GM18873 (cell line): Measurements from ENCODE around the gene MRPS15.

Source experiments
- ATAC-seq: cut with Tn5 transposase; IDR thresholded peaks from one replicate; pipeline ENCODE4 v1.9.1; 2021; ENCODE audit warnings: mild to moderate bottlenecking, moderate library complexity, moderate number of reproducible peaks; ENCODE audit not compliant: unreplicated experiment, low FRiP score

Gene MRPS15

GRCh38 chr1:36432616-36433015, 31.6 kb downstream of the MRPS15 start:
- ATAC-seq = no peak

- no peak for ATAC-seq
Measured at GRCh38 chr1:36425791-36426190, 38.4 kb downstream of the MRPS15 start.

DNA sequence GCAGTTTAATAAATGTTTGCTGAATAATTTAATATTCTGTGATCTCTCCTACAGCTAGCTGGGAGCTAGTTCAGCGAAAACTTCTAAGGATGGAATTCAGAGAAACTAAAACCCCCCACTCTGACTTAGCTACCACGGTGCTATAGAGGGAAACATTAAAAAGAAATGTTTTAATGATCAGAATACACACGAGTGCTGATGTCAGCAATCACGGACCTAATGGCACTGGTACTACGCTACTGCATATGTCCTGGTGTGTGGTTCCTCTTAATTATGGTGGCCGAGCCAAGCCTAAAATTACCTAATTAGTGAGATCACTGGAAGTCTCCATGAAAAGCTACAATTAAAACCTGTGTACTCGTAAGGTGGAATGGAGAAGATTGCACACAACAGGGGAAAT, 42.5 kb downstream of the MRPS15 start:
- ATAC-seq = no peak

DNA sequence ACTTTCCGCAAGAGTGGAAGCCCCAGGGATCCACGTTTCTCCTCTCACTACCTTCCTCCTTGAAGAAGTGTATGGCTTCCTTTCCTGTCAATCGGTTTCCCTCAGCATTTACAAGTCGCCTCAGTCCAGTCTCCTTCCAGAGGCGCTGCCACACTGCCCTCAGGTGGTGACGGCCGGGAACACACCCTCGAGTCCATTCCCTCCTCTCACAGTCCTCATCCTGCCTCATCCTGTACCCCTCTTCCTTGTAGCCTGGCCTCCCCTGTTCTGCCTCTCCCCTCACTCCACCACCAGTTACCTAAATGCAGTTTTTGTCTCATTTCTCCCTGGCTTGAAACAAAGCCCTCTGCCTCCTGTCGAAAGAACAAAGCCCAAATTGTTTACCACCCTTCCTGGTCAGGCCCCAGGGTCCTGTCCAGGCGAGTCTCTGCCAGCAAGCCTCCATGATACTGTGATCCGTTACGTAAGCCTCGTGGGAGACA, 43.3 kb downstream of the MRPS15 start:
- no peak for ATAC-seq

DNA sequence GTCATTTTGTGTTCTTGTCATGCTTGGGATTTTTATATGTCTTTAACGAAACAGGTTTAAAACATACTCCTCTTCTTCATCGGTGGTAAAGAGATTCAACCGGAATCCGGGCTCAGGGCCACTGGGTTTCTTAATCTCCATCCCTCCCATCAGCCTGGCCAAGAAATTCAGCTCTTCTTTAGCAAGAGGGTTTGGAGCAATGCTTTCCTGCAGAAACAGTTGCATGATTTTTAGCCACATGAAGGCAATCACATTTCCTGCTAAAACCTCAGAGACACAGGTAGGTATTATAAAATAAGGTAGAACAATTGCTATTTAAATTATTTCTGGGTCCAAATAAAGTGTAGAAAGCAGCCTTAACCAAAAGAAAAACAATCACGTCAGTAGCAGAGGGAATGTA, 43.8 kb downstream of the MRPS15 start:
- no peak for ATAC-seq

- no peak for ATAC-seq
Measured at GRCh38 chr1:36419569-36419968, 44.6 kb downstream of the MRPS15 start.

DNA sequence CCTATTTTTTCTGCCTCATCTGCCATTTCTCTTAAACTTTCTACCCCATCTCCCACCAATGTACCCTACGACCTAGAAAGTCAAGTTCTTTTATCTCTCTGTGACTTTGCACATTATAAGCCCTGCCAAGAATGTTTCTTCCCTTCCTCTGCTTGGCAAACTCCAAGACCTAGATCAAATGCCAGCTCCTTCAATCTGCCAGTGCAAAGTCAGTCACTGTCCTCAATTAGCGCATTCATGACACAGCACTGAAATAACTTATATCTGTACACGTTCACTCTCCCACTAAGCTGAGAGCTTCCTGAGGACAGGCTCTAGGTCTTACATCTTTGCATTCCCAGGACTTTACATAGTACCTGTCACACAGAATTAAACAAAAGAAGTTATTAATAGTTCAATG, 45.0 kb downstream of the MRPS15 start:
- no peak for ATAC-seq

DNA sequence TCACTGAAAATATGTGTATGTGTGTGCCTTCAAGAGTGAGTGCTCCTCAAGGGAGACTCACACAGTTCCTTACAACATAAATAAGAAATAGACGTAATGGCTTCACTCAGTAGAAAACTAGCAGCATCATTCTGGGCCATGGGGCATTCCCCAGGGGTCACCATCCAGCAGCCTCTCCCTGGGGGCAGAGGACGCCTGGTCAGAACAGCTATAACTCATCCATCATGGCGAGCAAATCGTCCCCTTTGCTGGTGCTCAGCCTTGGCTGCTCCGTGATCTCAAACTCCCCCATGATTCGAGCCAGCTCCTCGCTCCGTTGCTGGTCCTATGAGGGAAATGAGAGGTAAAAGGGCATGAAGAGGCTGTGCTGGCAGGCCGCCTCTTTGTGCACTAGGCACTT, 46.3 kb downstream of the MRPS15 start:
- ATAC-seq = no peak

DNA sequence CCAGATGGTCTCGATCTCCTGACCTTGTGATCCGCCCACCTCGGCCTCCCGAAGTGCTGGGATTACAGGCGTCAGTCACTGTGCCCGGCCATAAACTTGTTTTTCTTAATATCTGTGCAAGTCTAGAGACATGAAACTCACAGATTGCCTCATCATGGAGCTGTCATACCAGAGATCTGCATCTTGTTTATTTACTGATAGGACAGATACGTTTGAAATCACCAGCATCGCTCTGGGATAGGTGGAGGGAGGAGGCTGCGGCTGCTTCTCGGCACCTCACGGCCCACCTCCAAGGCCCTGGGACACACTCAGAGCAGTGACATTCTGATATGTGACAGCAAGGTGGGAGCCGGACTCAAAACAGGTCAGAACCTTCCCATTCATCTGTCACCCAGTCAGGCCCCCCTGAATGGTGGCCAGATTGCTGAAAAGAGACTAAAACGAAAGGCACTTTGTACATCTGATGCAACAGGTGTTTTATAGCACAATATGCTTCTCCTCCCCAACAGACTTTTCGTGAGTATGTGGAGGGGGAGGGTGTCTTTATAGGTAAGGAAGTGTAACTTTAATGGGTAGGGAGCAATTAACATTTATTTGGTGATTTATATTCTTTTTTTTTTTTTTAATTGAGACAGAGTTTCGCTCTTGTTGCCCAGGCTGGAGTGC, 48.4 kb downstream of the MRPS15 start:
- ATAC-seq = no peak

- no peak for ATAC-seq
Measured at GRCh38 chr1:36414384-36414783, 49.8 kb downstream of the MRPS15 start.

- ATAC-seq = no peak
Measured at GRCh38 chr1:36411674-36412648, 52.2 kb downstream of the MRPS15 start.

DNA sequence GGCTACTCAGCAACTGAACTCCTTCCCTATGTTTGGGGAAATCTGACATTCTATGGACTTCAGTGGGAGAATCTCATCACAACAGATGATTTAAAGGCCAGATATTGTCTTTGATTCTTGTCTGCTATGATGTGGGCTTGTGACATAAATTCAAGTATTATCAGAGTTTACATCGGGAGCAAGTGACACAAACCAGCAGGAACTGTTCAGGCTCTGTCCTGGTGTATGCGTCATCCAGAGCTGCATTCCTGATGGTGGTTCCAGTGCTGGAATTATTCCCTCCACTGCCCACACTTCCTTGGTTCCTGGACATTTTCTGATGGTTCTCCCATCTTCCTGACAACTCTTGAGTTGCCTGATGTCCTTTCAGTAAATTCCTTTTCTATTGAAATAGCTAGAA, 55.7 kb downstream of the MRPS15 start:
- no peak for ATAC-seq

- no peak for ATAC-seq
Measured at GRCh38 chr1:36406440-36406839, 57.7 kb downstream of the MRPS15 start.
